SK-N-DZ (cell line): ENCODE data around the gene LPCAT4. TPM values are rescaled to one million over a fixed set of nuclear protein-coding genes. Genes with fewer than 3 reads are reported as not detected.
A peak's percentile ranks its signal among the peaks of the same experiment; 100 is the strongest.
"Not testable (repeated sequence)": the region's sequence is repeated elsewhere in the genome, so short reads cannot be mapped to it uniquely, and the experiment has no call there.

ENCODE experiments used
- DNase-seq: peaks from one replicate; pipeline ENCODE4 v3.0.0-alpha.2; 2015; ENCODE audit warnings: low spot score
- polyA plus RNA-seq, 2 experiments: library from polyadenylated mRNA; depleted of rRNA; stranded (reverse); fragments of >200 nt; gene quantifications; 2 replicates each; pipeline ENCODE4 v1.2.3, GENCODE V29; 2014

The LPCAT4 gene, protein sequence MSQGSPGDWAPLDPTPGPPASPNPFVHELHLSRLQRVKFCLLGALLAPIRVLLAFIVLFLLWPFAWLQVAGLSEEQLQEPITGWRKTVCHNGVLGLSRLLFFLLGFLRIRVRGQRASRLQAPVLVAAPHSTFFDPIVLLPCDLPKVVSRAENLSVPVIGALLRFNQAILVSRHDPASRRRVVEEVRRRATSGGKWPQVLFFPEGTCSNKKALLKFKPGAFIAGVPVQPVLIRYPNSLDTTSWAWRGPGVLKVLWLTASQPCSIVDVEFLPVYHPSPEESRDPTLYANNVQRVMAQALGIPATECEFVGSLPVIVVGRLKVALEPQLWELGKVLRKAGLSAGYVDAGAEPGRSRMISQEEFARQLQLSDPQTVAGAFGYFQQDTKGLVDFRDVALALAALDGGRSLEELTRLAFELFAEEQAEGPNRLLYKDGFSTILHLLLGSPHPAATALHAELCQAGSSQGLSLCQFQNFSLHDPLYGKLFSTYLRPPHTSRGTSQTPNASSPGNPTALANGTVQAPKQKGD
- polyA plus RNA-seq (2014; cell fraction: cytosol; rRNA removed) = 28.8 and 32.0 TPM in 2 replicates
- 253 TPM in 2 replicates for polyA plus RNA-seq (2014; cell fraction: nucleus; rRNA removed)

DNA sequence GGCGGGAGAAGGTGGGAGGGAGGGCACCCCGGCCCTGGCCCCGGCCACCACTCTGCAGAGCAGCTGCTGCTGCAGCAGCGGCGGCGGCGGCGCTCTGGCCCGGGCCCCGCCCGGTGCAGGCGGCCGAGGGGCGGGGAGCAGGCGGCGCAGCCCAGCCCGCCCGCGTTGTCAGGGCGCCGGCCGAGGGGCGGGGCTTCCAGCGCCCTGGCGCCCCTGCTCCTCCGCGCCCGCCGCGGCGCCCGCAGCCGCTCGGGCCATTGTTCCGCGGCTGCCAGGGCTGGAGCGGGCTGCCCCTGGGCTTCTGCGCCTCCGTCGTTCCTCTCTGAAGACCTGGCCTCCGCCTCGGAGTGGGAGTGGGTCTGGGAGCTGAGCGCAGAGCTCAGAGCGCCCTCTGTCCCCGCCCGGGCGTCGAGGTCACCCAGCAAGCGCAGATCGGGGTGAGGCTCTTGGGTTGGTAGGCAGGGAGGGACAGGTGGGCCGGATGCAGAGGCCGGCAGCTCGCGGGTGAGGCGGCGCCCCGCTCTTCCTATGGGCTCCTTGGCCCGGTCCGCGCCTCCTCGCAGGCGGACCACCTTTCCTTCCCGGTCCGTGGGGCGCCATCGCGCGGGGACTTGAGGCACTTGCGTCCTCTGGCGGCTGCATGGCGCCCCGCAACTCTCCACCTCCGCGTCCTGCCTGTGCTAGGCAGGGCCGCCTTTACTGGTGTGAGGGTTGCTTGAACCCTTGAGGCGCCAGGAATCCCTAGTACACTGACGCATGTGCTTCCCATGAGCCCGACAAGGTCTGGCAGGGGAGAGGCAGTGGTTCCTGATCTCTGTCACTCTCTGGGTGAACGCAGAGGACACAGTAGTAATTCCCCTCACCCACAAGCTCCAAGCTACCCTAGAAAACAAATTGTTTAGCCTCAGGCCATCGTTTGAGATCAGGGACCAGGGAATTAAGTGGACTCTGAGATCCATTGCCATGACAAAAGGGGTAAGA is at the start of gene LPCAT4:
LPCAT4 (minus strand) TSS at position 96 of the 981 bp plus-strand sequence. CDS start 96 bp downstream, outside the sequence.
- peak; percentile 90 for DNase-seq

- not testable (repeated sequence) for DNase-seq
Observed at GRCh38 chr15:34409511-34409910, 42.5 kb upstream of the LPCAT4 start.

- DNase-seq = not testable (repeated sequence)
Observed at GRCh38 chr15:34408973-34409372, 42.0 kb upstream of the LPCAT4 start.

DNA sequence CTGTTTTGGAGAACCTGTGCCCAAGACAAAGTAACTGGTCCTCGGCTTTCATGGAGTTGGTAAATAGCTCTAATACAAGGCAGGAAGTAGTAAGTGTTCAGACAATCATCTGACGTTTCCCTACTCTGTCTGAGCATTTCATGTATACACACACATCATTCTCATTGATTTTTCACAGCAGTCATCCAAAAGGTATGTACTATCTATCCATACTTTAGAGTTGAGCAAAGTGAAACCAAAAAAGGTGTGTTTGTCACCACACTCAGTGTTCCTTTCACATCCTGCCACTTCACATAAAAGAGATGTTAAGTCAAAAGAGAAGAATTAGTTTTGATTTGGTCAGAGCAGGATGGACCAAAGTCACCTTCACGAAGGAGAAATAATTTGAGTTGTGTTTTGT is 36.9 kb upstream of the LPCAT4 start:
- DNase-seq = not testable (repeated sequence)

DNA sequence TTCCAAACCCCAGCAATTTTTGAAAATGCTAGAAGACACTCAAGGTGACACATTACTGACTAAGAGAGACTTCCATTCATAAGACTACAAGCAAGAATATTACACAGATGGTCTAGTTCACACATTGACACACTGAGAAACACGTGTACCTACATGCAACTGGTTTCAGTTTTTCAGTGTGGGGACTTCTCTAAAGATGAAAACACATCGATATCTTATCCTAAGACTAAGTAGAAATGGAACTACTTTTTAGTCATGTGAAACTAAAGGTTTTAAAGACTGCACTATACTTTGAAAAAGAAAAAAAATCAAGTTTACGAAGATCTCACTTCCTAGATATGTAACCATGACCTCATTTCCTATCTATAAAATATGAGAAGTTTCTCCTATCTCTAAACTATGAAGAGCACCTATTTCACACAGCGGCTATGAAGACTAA is 36.2 kb upstream of the LPCAT4 start:
- DNase-seq = not testable (repeated sequence)

GRCh38 chr15:34397637-34398259 is 30.8 kb upstream of the LPCAT4 start:
- DNase-seq = not testable (repeated sequence)

GRCh38 chr15:34392981-34393380 is 26.0 kb upstream of the LPCAT4 start:
- DNase-seq = not testable (repeated sequence)

DNA sequence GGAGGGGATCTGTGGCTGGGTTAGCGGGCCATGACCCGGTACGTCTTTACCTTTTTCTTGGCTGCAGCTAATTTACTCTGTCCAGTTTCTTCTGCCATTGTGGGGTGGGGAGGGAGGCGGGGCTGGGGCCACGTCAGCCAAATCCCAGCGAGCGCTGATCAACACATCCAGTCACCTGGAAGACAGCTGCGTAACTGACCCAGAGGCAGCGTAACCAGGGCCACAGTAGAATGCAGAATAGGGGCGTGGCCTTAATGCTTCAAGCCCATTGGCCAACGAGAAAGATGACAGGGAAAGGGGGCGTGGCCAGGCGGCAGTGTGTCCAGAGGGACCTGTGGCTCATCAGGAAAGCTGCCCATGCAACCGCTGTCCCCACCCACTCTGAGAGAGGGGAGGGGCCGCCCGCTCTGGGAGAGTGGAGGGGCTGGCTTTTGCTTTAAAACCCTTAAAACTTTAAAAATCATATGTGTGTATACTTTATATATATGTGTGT is 22.6 kb upstream of the LPCAT4 start:
- DNase-seq = not testable (repeated sequence)

- not testable (repeated sequence) for DNase-seq
Observed at GRCh38 chr15:34381829-34382521, 15.0 kb upstream of the LPCAT4 start.

DNA sequence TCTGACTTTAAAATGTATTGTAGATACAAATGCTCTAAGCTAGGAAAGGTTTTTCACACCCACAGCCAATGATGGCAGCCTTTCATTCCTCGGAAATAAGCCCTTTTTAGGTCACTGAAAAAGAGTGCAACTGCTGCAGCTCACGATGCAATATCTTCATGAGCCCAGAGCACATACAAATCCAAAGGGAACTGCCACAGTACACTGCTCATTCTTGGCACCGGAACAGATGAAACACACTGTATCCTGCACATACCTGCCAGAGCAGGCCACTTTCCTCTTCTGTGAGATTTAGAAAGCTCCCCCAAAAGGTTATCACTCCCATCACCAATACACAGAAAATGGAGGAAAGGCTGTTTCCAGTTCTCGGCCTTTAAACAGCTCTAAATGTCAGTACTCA is 13.5 kb upstream of the LPCAT4 start:
- DNase-seq = not testable (repeated sequence)

GRCh38 chr15:34376856-34377255 is 9.9 kb upstream of the LPCAT4 start:
- no peak for DNase-seq

GRCh38 chr15:34375541-34375940 is 8.5 kb upstream of the LPCAT4 start:
- not testable (repeated sequence) for DNase-seq

DNA sequence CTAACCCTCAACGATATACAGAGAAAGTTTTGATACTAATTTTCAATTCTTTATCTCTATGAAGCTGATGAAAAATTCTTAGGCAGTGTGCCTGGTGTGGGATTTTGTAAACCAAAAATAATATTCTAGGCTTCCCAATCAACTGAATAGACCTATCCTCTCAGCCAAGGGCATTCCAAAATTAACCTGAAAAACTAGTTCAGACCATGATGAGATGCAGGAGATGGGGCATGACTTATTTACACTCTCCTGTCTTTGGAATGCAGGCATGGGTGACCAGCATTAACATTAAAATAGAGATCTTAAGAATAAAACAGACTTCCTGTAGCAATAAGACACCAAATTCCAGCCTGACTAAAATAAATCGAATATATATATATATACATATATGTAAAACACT is 7.8 kb upstream of the LPCAT4 start:
- no peak for DNase-seq

DNA sequence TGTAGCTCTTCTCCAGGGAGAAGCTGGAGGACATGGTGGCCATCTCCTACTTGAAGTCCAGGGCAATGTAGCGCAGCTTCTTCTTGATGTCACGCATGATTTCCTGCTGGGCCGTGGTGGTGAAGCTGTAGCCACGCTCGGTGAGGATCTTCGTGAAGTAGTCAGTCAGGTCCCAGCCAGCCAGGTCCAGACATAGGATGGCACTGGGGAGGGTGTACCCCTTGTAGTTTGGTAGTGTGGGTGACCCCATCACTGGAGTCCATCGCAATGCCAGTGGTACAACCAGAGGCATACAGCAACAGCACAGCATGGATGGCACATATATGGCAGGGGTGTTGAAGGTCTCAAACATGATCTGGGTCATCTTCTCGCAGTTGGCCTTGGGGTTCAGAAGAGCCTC is 7.0 kb upstream of the LPCAT4 start:
- DNase-seq = no peak

DNA sequence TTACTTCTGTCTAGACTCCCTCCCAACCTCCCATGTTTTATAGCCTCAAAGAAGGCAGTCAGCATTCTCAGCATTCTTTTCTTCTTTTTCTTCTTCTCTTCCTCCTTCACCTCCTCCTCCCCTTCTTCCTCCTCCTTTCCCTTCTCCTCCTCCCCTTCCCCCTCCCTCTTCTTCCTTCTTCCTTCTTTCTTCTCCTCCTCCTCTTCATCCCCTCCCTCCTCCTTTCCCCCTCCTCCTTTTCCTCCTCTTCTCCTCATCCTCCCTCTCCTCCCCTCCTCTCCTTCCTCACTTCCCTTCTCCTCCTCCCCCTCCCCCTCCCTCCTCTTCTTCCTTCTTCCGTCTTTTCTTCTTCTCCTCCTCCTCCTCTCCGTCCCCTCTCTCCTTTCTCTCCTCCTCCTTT is 3.6 kb upstream of the LPCAT4 start:
- DNase-seq = no peak

- no peak for DNase-seq
Observed at GRCh38 chr15:34370129-34370528, 3.1 kb upstream of the LPCAT4 start.

DNA sequence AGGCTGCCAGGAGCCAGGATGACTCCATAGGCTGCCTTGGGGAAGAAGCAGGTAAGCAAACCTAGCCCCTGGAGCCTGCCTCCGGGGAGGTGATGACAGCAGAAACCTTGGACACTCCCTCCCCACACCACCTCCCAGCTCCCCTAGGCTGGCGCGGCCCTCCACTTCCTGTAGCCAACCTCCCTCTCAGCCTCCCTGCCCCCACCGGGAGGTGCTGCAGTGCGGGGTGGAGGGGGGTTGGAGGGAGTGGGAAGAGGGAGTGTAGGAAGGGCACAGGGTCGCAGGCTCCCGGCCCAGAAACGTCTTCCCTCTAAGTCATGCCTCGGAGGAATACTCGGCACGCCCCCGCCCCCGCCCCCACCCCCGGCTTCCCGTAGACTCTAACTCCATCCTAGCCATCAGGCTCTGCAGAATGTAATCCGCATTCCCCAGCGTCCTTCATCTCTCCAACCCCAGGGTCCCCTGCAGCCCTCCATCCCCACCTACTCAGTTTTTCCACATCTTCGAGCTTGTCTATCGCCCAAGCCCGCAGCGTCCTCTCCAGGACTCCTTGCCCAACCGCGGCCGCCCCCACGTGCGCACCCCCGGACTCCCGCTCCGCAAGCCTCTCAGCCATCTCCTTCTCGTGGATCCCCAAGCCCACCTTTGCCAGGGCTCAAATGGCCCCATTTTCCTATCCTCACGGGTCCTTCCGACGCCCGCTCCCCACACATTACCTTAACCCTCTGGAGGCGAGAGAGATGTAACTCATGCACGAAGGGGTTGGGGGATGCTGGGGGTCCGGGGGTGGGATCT is 528 bp downstream of the LPCAT4 start:
- peak; percentile 82 for DNase-seq

DNA sequence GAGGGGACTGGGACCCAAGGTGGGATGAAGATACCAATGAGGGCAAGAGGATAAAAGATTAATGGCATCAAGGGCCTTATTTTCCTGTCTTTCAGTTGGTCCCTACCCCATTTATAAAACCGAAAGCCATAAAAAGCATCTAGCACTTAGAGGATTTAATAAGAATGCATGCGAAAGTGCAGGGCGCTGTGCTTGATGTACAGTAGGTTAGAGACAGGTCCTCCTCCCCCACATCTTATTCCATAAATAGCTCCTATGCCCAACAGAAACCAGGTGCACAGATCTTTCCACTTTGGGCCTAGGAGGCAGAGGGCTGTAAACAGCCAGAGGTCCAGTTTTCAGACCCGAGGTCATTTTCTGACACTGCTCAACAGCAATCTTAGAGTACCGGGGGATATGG is 1.2 kb downstream of the LPCAT4 start:
- DNase-seq = no peak

DNA sequence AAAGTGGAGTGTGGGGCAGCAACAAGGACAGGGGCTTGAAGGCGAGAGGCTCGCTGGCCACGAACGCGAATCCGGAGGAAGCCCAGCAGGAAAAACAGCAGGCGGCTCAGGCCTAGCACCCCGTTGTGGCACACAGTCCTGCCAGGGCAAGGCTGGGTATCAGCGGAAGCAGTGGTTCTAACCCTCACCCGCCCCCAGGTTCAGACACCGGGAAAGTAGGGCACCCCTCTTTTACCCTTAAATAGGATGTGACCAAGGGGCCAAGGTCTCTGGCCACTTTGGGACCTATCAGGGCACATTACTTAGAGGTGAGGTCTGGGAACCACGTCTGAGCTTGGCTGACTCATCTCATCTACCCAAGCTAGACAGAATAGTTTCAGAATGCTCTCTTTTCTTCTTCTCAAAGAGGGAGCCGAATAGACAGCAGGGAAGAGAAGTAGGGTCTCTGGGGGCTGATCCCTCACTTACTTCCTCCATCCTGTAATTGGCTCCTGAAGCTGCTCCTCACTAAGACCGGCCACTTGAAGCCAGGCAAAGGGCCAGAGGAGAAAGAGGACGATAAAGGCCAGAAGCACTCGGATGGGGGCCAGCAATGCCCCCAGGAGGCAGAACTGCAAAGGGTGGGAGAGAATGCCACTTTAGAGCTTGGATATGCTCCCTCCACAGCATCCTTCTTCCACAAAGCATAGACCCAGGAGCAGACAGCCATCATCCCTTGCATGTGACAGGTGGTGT is 1.7 kb downstream of the LPCAT4 start:
- no peak for DNase-seq
